Renal cortical epithelial cell (primary cell): Measurements from ENCODE around the gene TRIM72. TPM values are rescaled to one million over a fixed set of nuclear protein-coding genes. Genes with fewer than 3 reads are reported as not detected.

ENCODE experiments used
- total RNA-seq: library from RNA; depleted of rRNA; stranded (reverse); fragments of >200 nt; gene quantifications from 2 replicates; pipeline ENCODE4 v1.2.3, GENCODE V29; 2014

Gene TRIM72
- total RNA-seq, 1 donor from 2014 or later = not detected

Other genes starting within 250 kb of the TRIM72 start
- 49.9 and 82.7 TPM in 2 replicates for gene HSD3B7, start 228.9 kb upstream of the TRIM72 start, total RNA-seq
- 0.80 TPM in 1 of 2 replicates, not detected in the other for gene STX1B, start 203.5 kb upstream of the TRIM72 start, total RNA-seq
- 24.5 and 35.0 TPM in 2 replicates for gene STX4, start 180.6 kb upstream of the TRIM72 start, total RNA-seq
- gene ZNF668, start 139.9 kb upstream of the TRIM72 start, total RNA-seq = 7.7 and 9.0 TPM in 2 replicates
- gene ZNF646, start 139.7 kb upstream of the TRIM72 start, total RNA-seq = 6.6 and 22.4 TPM in 2 replicates
- 0.52 and 1.9 TPM in 2 replicates for gene PRSS53, start 125.2 kb upstream of the TRIM72 start, total RNA-seq
- 89.1 and 128 TPM in 2 replicates for gene VKORC1, start 119.3 kb upstream of the TRIM72 start, total RNA-seq
- gene BCKDK, start 105.7 kb upstream of the TRIM72 start, total RNA-seq = 13.9 and 44.5 TPM in 2 replicates
- 33.5 and 45.1 TPM in 2 replicates for gene KAT8, start 96.5 kb upstream of the TRIM72 start, total RNA-seq
- gene PRSS8, start 78.4 kb upstream of the TRIM72 start, total RNA-seq = 3.8 and 17.7 TPM in 2 replicates
- gene PRSS36, start 64.1 kb upstream of the TRIM72 start, total RNA-seq = 0.55 and 2.3 TPM in 2 replicates
- gene FUS, start 34.0 kb upstream of the TRIM72 start, total RNA-seq = 39.8 and 72.4 TPM in 2 replicates
- 19.9 and 99.7 TPM in 2 replicates for gene PYCARD, start 11.4 kb upstream of the TRIM72 start, total RNA-seq
- gene PYDC1, start 3.0 kb downstream of the TRIM72 start, total RNA-seq = not detected in 2 replicates
- gene ITGAM, start 45.9 kb downstream of the TRIM72 start, total RNA-seq = 0.30 and 0.35 TPM in 2 replicates
- 0.05 and 0.17 TPM in 2 replicates for gene ITGAX, start 141.1 kb downstream of the TRIM72 start, total RNA-seq
- gene ITGAD, start 179.2 kb downstream of the TRIM72 start, total RNA-seq = not detected in 2 replicates
- gene COX6A2, start 214.2 kb downstream of the TRIM72 start, total RNA-seq = not detected in 2 replicates
- 0.99 TPM in 1 of 2 replicates, not detected in the other for gene ZNF843, start 228.7 kb downstream of the TRIM72 start, total RNA-seq
- gene ARMC5, start 245.4 kb downstream of the TRIM72 start, total RNA-seq = 5.4 and 8.7 TPM in 2 replicates